Activated CD8-positive, alpha-beta T cell treated with anti-CD3 and anti-CD28 coated beads for 36 hours (primary cell): ENCODE measurements around the gene ZIC5. TPM values are rescaled to one million over a fixed set of nuclear protein-coding genes. Genes with fewer than 3 reads are reported as not detected.
A peak's percentile ranks its signal among the peaks of the same experiment; 100 is the strongest.

ENCODE experiments used
- ATAC-seq: fragments of 200-7000 bp; cut with Tn5 transposase; one replicate; pipeline ENCODE4 v1.10.0; 2021; ENCODE audit warnings: mild to moderate bottlenecking, moderate library complexity
- CTCF ChIA-PET: fragments of 350-600 bp; sonication (Branson Sonifier 250); formaldehyde crosslinking; loops from one replicate; lab custom pipeline; 2021; ENCODE audit warnings: antibody characterized with exemption; lab: Charles Lee
- POLR2A ChIA-PET: fragments of 350-600 bp; sonication (Branson Sonifier 250); formaldehyde crosslinking; loops from one replicate; lab custom pipeline; 2021; ENCODE audit warnings: antibody characterized with exemption; lab: Charles Lee
- DNase-seq: peaks from one replicate; pipeline ENCODE4 v3.0.0-alpha.2; 2020
- H3K27ac Mint-ChIP-seq: one replicate; pipeline ENCODE4 v1.8.0; 2021; ENCODE audit warnings: mild to moderate bottlenecking, mixed read lengths
- H3K27me3 Mint-ChIP-seq: one replicate; pipeline ENCODE4 v1.8.0; 2021; ENCODE audit warnings: mixed read lengths
- H3K36me3 Mint-ChIP-seq: one replicate; pipeline ENCODE4 v1.8.0; 2021; ENCODE audit warnings: low read depth, mixed read lengths
- H3K4me1 Mint-ChIP-seq: one replicate; pipeline ENCODE4 v1.8.0; 2021; ENCODE audit warnings: low read depth, mixed read lengths
- H3K4me3 Mint-ChIP-seq: one replicate; pipeline ENCODE4 v1.8.0; 2021; ENCODE audit warnings: mild to moderate bottlenecking, moderate library complexity, mixed read lengths
- H3K9me3 Mint-ChIP-seq: one replicate; pipeline ENCODE4 v1.8.0; 2021; ENCODE audit warnings: mixed read lengths
- CTCF ChIP-seq: fragments of 200-600 bp; IDR thresholded peaks from one replicate; pipeline ENCODE4 v1.8.0; 2022; ENCODE audit warnings: antibody characterized with exemption, mild to moderate bottlenecking
- intact Hi-C: fragments of 100-400 bp; cut with micrococcal nuclease; formaldehyde crosslinking; loops from one replicate; pipeline ENCODE4 v1.10.0; 2022
- total RNA-seq, 2 experiments: library from RNA; stranded (reverse); gene quantifications; one replicate each; pipeline ENCODE4 v1.2.3, GENCODE V29; 2021

Gene ZIC5
- total RNA-seq, 2 experiments from 2014 or later = not detected

- DNase-seq (no peak), ATAC-seq (peak; percentile 49)
- ChIA-PET CTCF (no interaction called here), POLR2A (interaction anchor here (1.2 kb wide), 1 partner anchor 32 kb away, joined by 4 read pairs; no protein-coding TSS in a partner anchor)
- Mint-ChIP-seq H3K4me1 (peaks cover 21% of the 10 kb centered on the region), H3K27ac (no peak overlapping the region), H3K4me3 (no peak overlapping the region), H3K36me3 (peaks cover 8% of the 10 kb centered on the region), H3K9me3 (peaks cover 1% of the 10 kb centered on the region), H3K27me3 (peaks cover 91% of the 10 kb centered on the region)
- no peak for TF ChIP-seq CTCF
- intact Hi-C loops = loop anchor here (5.0 to 10.0 kb wide), 2 partner anchors 33 to 244 kb away; no protein-coding TSS in a partner anchor
Observed at GRCh38 chr13:99990126-99990977, 18.8 kb upstream of the ZIC5 start.

GRCh38 chr13:99989276-99990125 lies 17.9 kb upstream of the ZIC5 start:
- DNase-seq (no peak), ATAC-seq (no peak)
- ChIA-PET POLR2A (interaction anchor here (1.2 kb wide), 1 partner anchor 31 kb away, joined by 4 read pairs; no protein-coding TSS in a partner anchor), CTCF (interaction anchor here (1.0 kb wide), 1 partner anchor 15 kb away, joined by 3 read pairs; no protein-coding TSS in a partner anchor)
- Mint-ChIP-seq H3K27me3 (peaks cover 86% of the 10 kb centered on the region), H3K9me3 (peaks cover 1% of the 10 kb centered on the region), H3K4me1 (peaks cover 21% of the 10 kb centered on the region), H3K4me3 (no peak overlapping the region), H3K36me3 (peaks cover 8% of the 10 kb centered on the region), H3K27ac (no peak overlapping the region)
- no peak for TF ChIP-seq CTCF
- intact Hi-C loops = loop anchor here (5.0 to 10.0 kb wide), 2 partner anchors 32 to 245 kb away; no protein-coding TSS in a partner anchor

GRCh38 chr13:99988529-99989275 lies 17.1 kb upstream of the ZIC5 start:
- no peak for DNase-seq
- POLR2A ChIA-PET = interaction anchor here (1.2 kb wide), 1 partner anchor 31 kb away, joined by 4 read pairs; no protein-coding TSS in a partner anchor
- no peak for TF ChIP-seq CTCF
- intact Hi-C loops = no loop called here
- no peak for ATAC-seq
- Mint-ChIP-seq H3K4me1 (peaks cover 28% of the 10 kb centered on the region), H3K9me3 (peaks cover 1% of the 10 kb centered on the region), H3K4me3 (no peak overlapping the region), H3K27ac (no peak overlapping the region), H3K36me3 (peaks cover 11% of the 10 kb centered on the region), H3K27me3 (peaks cover 88% of the 10 kb centered on the region)
- CTCF ChIA-PET = interaction anchor here (1.0 kb wide), 1 partner anchor 15 kb away, joined by 3 read pairs; no protein-coding TSS in a partner anchor

GRCh38 chr13:99987154-99988019 lies 15.8 kb upstream of the ZIC5 start:
- intact Hi-C loops = no loop called here
- POLR2A ChIA-PET = no interaction called here
- CTCF ChIA-PET = interaction anchor here (0.7 to 1.2 kb wide), 6 partner anchors 9 to 528 kb away, joined by 3 to 4 read pairs (median 4); no protein-coding TSS in a partner anchor
- Mint-ChIP-seq H3K9me3 (peaks cover 1% of the 10 kb centered on the region), H3K4me1 (peaks cover 34% of the 10 kb centered on the region), H3K27ac (no peak overlapping the region), H3K27me3 (peaks cover 88% of the 10 kb centered on the region), H3K36me3 (peaks cover 11% of the 10 kb centered on the region), H3K4me3 (no peak overlapping the region)
- no peak for DNase-seq
- ATAC-seq = no peak
- TF ChIP-seq CTCF = no peak
